CD4-positive, alpha-beta T cell treated with Interleukin-12 subunit alpha and Interleukin-12 subunit beta, for 1 hour (primary cell): Measurements from ENCODE around the gene UBA6.
A peak's percentile ranks its signal among the peaks of the same experiment; 100 is the strongest.
"Not testable (repeated sequence)": the region's sequence is repeated elsewhere in the genome, so short reads cannot be mapped to it uniquely, and the experiment has no call there.

Experiments used
- DNase-seq: peaks from one replicate; pipeline ENCODE4 v3.0.0-alpha.2; 2020

UBA6 gene

DNA sequence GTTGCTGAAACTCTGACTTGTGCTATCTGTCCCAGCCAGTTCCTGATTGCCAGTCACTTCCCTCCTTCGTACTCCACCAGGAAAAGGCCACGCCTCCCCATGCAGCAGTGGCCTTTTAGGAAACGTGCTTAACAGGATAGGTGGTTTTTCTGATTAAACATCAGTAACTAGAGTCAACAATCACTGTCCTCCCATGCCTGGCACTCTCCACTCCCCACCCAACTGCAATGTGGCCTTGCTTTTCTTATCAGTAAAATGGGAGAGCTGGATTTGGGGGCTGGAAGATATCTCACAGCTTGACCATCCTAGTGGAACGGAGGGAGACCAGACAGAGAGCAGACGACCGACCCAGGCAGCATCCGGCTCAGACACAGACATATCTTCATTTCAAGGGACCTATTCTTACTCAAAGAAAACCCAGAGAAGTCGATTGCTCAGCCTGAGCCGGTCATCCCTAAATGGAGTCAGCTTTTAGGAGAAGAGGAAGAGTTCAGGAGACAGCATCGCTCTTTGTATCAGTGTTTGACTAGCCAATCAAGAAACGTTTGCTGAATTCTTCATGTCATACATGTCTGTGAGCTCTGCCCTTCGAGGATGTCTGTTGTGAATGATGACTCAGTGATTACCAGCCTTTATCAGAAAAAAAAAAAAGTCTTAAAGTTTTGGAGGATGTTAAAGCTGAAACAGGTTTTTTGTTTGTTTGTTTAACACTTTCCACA lies 12.7 kb upstream of the UBA6 start:
- no peak for DNase-seq

DNA sequence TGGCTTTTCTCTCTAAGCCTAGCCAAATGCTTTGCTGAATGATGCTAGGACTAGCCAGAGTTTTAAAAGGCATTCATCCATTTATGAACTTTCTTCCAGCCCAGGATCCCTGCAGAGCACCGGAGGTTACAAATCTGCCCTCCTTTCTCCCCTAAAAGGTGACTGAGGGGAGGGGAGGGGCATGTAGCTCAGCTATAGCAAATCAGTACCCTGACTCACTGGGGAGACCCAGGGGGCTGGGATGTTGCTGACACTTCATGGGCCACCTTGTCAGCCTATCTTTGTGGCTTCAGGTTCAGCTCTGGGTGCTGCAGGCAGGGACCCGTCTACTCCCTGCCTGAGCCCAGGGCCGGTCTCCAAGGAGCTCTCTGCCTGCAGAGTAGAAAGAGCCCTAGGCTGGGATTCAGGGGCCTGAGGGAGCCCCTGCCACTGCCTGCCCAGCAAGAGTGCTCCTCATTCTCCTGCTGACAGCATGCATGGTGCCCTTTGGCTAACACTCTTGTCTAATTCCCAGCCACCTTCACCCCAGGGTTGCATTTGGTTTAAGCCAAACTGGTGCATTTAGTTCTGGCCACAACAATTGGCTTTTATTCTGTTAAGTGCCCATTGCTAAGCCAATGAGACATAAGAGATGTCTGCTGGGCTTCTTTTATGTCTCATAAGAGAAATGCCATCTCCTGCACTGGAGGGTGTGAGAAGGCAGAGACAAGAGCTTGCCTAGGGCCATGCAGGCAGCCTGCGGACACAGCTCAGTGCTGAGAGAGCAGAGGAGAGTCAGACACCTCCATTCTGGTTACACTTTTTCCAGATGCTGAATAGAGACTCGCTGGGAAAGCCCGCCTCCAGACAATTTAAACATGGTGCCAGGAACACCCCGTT lies 11.9 kb upstream of the UBA6 start:
- no peak for DNase-seq

DNA sequence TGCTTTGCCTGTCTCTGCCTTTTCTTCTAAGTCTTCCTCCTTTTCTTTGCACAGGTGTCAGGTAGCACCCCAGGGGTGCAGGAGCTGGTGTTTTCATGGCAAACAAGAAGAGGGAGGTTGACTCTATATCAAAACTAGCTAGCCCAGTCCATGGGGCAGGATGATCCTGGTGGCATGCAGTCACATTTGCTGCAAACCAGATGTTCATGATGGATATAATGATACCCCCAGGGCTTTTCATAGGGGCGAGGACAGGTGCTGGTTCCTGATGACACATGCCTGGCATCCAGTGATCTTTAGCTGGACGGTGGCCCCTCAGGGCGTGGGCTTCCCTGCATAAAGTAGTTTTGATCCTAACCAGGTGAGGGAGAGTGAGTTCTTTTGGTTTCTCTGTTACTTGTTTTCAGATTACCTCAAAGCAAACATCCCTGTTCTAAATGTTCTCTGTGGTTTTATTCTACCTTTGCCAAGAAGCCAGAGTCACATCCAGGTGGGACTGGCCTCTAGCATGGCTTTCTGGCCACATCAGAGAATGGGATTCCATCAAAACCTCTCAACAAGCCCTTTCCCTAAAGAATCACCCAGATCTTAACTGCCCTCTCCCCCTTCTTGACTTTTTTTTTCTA lies 11.2 kb upstream of the UBA6 start:
- DNase-seq = no peak

DNA sequence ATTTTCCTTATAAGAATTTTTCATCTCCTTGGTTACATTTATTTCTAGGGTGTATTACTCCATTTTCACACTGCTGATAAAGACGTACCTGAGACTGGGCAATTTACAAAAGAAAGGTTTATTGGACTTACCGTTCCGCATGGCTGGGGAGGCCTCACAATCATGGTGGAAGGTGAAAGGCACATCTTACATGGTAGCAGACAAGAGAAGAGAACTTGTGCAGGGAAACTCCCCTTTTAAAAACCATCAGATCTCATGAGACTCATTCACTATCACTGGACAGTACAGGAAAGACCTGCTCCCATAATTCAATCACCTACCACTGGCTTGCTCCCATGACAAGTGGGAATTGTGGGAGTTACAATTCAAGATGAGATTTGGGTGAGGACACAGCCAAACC lies 5.7 kb upstream of the UBA6 start:
- not testable (repeated sequence) for DNase-seq

DNA sequence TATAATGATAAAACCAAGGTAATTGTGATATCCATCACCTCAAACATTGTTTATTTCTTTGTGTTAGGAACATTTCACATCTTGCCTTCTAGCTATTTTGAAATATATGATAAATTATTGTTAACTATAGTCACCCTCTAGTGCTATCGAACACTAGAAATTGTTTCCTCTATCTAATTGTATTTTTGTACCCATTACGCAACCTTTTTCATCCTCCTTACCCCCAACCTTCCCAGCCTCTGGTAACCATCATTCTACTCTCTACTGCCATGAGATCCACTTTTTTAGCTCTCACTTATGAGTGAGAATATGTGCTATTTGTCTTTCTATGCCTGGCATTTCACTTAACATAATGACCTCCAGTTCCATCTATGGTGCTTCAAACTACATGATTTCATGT lies 3.9 kb upstream of the UBA6 start:
- DNase-seq = no peak

DNA sequence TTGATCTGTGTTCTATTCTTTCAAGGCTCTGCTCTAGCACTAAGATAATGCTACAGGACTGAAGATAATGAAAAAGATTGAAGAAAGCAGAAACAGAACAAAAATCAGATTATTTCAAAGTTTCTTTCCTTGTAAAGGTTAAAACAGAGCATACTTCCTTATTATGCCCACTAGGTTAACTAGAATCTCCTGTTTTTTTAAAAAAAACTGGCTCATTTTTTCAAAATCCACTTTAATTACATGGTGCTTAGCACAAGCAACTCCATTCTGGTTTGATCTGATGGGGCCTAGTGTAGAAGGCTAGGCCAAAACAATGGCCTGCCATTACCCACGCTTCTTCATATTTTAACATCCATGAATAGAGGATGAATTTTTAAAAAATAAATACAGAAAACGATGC lies 1.2 kb upstream of the UBA6 start:
- DNase-seq = no peak

DNA sequence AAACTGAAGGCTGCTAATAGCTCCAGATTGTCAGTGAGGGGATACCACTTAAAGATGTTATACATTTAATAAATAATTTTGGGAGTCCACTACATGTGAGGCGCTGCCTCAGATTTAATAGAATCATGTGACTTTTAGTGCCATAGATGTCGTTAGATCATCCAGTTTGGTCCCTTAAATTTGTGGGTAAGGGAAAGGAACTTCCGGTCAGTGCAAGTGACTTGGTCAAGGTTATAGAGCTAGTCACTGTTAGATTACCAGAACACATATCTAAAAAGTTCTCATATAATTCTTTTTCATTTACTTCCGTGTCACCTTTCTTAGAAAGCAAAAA lies 529 bp upstream of the UBA6 start:
- DNase-seq = no peak

DNA sequence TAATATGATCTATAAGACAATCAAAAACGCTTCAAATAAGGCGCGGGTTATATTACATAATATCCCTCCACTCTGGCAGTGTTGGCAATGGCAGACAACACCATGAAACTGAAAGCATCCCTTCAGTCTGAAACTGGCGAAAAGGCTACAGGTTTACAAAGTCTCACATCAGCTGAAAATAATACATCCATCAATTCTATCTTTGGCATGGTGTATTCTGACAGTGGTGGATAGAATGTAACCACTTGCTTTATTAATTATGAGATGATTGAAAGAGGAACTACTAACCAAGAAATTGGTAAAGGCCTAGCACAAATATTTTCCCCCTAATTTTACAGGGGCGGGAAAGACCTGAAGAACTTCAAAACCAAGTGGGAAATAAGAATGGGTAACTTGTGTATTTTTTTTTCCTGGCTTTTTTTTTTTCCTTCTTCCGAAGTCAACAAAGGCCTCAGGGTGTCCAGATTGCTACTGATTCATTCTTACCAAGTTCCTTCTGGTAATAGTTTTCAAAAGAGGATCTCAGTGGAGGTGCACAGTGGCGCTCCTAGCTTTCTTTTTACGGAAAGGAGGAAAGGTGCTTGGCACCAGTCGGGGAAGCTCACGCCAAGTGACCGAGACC lies 728 bp downstream of the UBA6 start:
- peak; percentile 41 for DNase-seq

DNA sequence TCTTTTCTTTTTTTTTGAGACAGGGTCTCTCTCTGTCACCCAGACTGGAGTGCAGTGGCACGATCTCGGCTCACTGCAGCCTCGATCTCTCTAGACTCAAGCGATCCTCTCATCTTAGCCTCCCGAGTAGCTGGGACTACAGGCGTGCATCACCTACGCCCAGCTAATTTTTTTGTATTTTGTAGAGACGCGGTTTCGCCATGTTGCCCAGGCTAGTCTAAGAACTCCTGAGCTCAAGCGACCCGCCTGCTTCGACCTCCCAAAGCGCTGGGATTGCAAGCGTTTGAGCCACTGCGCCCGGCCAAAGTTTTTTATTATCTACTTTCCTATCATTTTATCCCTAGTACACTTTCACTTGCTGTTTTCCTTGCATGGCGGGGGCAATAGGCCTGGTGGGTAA lies 1.4 kb downstream of the UBA6 start:
- no peak for DNase-seq

DNA sequence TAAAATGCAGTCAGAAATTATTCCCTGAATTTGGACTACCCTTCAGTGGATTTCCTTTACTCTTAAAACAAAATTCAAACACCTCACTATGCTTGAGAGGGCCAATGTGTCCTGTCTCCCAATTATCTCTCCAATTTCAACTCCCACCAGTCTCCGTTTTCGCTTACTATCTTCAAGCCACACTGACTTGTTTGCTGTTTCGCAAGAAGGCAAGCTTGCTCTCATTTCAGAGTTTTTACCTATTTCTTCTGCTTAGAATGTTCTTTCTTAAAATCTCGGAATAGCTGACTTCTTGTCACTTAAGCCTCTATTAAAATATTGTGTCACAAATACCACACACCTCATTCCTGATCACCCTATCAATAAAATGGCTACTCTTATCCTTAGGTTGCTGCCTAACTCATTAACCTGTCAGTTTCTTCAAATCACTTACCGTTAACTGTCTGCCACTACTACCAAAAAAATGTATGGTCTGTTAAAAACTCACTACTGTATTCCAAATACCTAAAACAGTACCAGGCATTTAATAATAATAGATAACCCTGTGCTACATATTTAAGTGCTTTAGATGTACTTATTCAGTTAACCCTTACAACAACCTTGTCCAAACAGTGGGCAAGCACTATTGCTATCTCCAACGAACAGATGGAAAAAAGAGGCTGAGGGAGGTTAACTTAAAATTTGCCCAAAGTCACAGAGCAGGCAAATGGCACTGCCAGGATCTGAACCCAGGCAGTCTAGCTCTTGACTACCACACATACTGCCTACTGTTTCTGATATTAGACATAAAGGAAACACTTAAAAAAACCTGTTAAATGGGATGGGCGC lies 2.9 kb downstream of the UBA6 start:
- no peak for DNase-seq

DNA sequence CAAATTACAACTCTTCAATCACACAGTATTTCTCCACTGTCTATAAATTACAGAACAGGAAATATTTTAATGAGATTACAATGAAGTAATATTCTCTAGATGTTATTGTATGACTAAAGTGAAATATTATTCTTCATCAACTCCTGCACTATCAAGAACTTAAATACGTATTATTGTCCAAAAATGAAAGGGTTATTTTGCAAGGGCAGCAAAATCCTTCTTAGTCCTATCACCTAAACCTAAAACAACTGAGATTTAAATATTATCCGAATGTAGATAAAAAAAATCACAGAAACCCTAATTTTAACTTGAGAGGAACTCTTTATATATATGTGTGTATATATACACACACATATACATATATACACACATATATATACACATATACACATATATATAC lies 4.9 kb downstream of the UBA6 start:
- DNase-seq = no peak

DNA sequence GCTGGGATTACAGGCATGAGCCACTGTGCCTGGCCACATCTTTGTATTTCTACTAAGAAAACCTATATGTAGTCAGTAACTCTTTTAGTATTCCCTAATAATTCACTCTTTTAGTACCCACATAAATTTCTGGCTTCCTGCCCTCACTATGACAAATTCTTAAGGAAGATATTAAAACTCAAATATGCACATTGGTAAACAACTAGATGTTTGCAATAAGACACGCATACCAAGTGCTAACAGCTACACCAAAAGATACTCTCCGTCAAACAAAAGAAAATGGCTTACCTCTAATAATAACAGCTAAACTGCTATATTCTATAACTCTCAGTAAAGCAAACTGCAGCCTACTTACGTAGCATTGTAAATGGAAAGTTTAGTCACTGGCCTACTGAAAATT lies 6.3 kb downstream of the UBA6 start:
- no peak for DNase-seq

DNA sequence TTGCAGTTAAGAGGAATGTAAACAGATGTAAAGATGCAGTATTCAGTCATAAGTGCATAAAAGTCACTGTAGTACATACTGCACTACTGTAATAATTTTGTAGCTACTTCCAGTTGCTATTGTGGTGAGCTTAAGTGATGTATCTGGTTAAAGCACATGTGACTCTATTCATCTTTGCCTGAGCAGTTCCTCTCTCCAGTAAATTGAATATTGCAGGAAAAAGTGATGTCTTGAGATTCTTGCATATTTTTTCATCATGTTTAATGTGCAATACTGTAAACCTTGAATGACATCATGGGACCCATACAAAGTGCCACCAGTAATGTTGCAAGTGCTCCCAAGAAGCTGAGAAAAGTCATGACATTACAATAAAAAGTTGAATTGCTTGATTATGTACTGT lies 9.6 kb downstream of the UBA6 start:
- DNase-seq = no peak

DNA sequence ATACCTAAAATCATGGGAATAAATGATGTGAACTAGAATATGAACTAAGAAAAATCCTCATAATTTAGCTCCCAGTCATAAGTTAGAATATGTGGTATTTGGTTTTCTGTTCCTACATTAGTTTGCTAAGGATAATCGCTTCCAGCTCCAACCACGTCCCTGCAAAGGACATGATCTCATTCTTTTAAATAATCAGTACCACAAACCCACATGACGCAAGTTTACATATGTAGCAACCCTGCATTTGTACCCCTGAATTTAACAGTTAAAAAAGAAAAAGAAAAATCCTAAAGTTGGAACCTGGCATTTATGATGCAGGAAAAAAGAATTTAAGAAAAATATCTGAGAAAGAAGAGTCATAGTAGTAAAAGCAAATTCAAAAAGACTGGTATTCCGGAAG lies 13.3 kb downstream of the UBA6 start:
- no peak for DNase-seq

DNA sequence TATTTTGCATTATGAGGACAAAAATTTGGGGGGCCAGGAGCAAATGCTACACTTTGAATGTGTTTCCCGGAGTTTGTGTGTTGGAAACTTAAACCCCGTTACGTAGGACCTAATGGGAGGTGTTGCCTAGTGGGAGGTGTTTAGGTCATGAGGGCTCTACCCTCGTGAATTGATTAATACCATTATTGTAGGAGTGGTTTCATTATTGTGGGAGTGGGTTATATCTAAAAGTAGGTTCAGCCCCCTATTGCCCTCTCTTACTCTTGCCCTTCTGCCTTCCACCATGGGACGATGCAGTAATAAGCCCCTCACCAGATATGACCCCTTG lies 15.5 kb downstream of the UBA6 start:
- DNase-seq = no peak

DNA sequence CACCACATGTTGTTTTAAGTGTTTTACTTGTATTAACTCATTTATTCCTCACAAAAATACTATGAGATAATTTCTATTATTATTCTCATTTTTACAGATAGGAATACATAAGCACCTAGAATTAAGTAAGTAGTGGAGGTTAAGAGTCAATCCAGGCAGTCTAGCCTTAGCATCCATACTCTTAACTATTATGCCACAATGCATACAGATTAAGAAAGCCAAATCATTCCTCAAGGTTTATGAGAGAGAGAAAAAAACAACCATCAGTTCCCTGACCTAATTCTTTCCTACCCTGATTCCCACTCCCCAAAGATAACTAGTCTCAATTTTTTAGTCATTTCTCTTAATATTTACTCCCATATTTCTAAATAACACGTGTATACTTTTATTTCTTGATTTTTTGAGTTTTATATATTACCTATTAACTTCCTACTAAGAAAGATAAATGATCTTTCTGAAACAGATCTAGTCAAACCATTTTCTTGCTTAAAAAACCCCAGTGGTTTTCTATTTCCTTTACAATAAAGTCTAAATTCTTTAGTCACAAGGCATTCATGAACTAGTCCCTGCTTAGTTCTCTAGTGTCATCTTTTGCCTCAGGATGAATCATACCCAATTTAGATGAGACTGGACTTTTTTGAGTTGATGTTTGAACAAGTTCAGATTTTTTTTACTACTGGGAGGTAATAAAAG lies 16.0 kb downstream of the UBA6 start:
- no peak for DNase-seq

DNA sequence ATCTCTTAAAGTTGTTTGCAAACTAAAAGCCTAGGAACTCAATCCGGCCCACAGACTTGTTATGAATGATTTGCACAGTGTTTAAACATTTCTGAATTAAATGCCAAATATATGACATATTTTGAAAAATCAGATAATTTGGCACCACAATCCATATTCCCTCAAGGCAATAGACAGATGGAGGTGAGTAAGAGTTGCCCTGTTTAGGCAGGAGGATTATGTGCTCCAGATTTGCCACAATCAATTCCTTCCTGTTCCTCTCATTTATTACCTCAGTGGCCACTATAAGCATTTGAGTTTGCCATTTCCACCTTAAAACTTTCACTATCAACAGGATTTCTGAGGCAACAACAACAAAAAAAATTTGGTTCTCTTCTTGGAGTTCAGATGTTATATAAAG lies 18.7 kb downstream of the UBA6 start:
- no peak for DNase-seq

DNA sequence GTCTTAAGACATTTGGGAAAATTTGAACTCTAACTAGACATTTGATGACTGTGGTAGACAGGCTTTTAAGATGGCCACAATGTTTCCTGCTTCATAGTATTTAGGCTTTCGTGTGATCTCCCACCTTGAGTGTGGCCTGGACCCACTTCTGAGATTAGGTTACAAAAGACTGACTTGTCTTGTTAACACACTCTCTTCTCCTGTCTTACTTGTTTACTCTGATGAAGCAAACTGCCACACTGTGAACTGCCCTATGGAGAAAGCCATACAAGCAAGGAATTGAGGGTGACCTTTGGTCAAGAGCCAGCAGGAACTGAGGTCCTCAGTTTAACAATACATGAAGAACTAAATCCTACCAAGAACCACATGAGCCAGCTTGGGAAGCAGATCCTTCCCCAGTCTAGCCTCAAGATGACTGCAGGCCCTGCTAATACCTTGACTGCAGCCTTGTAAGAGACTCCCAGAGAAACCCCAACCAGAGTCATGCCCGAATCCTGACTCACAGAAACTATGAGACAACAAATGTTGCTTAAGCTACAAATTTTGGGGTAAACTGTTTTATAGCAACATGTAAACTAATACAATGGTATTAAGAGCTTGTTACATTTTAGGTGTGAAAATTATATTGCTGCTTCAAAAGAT lies 20.3 kb downstream of the UBA6 start:
- DNase-seq = no peak

DNA sequence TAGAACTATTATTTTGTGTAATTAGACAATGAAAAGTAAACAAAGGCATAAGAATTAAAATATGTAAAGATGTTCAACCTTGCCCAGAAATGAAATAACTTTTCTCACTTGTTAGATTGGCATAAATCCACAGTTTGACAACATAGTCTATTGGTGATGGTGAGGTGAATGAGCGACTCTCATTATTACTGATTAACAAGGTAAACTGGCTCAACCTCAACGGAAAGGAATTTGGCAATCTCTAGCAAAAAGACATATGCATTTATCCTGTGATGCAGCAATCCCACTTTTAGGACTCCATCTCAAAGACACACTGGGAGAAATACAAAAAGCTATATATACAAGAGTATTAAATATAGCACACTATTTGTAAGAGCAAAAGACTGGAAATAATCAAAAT lies 22.3 kb downstream of the UBA6 start:
- DNase-seq = no peak

DNA sequence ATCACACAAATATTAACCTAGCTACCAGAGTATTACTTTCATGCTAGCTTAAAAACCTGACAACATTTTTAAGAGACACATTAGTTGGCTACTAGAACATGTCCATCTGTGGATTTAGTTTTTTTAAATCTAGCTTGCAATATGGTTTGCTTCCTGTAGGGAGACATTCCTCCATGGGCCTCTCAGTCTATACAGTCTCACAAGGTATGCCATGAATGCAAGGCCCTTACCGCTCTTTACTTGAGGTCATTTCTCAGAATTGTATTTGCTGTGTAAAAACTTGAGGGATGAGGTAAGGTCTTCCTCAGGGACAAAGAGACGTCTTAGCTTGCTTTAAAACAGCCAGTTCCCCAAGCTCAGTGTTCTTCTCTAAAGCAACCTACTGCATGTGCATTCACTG lies 26.9 kb downstream of the UBA6 start:
- DNase-seq = no peak

DNA sequence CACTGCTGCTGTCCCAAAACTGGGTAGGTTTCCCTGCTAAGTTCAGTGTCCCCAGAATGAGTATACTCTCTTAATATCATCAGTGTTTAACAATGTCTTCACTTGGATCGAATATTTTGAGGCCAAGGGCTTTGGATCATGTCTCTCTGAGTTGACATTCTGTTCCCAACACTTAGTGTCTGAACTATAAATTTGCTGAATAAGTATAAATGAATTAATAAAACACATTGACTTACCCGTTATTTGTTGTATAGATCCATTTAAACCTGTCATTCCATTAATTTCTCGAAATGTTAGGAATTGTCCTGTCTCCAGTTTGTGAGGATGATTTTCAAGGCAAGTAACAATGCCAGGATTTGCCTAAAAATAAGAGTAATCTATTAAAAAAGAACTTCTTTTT lies 32.6 kb downstream of the UBA6 start:
- DNase-seq = no peak

DNA sequence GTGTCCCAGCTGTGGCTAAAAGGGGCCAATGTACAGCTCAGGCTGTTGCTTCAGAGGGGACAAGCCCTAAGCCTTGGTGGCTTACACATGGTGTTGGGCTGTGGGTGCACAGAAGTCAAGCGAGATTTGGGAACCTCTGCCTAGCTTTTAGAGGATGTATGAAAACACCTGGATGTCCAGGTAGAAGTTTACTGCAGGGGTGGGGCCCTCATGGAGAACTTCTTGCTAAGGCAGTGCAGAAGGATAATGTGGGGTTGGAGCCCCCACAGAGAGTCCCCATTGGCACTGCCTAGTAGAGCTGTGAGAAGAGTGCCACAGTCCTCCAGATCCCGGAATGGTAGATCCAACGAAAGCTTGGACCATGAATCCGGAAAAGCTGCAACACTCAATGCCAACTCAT lies 40.5 kb downstream of the UBA6 start:
- no peak for DNase-seq
